ENCODE data around the gene KCNE3. TPM values are rescaled to one million over a fixed set of nuclear protein-coding genes. Genes with fewer than 3 reads are reported as not detected.

Gene KCNE3
- total RNA-seq, 1 experiment from 2014 or later = not detected

DNA sequence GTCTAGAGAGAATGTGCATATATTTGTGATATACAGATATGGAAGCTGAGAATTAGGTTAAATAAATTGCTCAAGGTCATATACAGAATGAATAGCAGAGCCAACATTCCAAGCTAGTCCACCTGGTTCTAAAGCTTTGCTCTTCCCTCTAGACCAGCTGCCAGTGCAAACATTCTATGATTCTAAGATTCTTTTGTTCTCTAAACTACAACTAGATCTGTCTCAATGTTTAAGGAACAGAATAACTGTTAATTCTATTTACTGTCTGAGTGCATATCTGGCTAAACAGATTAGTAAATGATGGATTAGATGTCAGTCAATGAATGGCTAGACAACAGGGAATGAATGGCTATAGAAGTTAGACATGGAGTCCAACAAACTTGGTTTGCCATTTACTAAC lies 19.6 kb downstream of the KCNE3 start:
- ChIA-PET RAD21 (ENCODE audit: low non-redundant PET in 1 of 2, low total read pairs in 2 of 2, uncharacterized antibody in 2 of 2, unreplicated experiment in 2 of 2) (interaction anchor here in 1 of 2 experiments (1.1 kb wide), 1 partner anchor 192 kb away, joined by 4 read pairs; no protein-coding TSS in a partner anchor), CTCF (interaction anchor here (1.5 to 1.6 kb wide), 2 partner anchors 10 to 192 kb away, joined by 5 to 7 read pairs; no protein-coding TSS in a partner anchor), POLR2A (no interaction called here)
- H4K20me1 ChIP-seq (ENCODE audit: insufficient read depth) = no peaks in the 10 kb centered on the region
- TF ChIP-seq, protein P1, sequence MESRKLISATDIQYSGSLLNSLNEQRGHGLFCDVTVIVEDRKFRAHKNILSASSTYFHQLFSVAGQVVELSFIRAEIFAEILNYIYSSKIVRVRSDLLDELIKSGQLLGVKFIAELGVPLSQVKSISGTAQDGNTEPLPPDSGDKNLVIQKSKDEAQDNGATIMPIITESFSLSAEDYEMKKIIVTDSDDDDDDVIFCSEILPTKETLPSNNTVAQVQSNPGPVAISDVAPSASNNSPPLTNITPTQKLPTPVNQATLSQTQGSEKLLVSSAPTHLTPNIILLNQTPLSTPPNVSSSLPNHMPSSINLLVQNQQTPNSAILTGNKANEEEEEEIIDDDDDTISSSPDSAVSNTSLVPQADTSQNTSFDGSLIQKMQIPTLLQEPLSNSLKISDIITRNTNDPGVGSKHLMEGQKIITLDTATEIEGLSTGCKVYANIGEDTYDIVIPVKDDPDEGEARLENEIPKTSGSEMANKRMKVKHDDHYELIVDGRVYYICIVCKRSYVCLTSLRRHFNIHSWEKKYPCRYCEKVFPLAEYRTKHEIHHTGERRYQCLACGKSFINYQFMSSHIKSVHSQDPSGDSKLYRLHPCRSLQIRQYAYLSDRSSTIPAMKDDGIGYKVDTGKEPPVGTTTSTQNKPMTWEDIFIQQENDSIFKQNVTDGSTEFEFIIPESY (IDR thresholded peaks at IDR 0.05; ENCODE audit: extremely low read depth, insufficient replicate concordance, low read length) = no peak
- TF ChIP-seq CEBPB (IDR thresholded peaks at IDR 0.05; ENCODE audit: low read depth) (no peak), POLR2A (IDR thresholded peaks at IDR 0.05; ENCODE audit: borderline replicate concordance, extremely low read depth, insufficient read depth, insufficient read length) (no peak), POLR2AphosphoS5 (IDR thresholded peaks at IDR 0.05; ENCODE audit: low read depth, low read length) (no peak)
- TF ChIP-seq, protein P2, sequence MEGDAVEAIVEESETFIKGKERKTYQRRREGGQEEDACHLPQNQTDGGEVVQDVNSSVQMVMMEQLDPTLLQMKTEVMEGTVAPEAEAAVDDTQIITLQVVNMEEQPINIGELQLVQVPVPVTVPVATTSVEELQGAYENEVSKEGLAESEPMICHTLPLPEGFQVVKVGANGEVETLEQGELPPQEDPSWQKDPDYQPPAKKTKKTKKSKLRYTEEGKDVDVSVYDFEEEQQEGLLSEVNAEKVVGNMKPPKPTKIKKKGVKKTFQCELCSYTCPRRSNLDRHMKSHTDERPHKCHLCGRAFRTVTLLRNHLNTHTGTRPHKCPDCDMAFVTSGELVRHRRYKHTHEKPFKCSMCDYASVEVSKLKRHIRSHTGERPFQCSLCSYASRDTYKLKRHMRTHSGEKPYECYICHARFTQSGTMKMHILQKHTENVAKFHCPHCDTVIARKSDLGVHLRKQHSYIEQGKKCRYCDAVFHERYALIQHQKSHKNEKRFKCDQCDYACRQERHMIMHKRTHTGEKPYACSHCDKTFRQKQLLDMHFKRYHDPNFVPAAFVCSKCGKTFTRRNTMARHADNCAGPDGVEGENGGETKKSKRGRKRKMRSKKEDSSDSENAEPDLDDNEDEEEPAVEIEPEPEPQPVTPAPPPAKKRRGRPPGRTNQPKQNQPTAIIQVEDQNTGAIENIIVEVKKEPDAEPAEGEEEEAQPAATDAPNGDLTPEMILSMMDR (IDR thresholded peaks at IDR 0.05 in 2 of 3, conservative IDR thresholded peaks at IDR 0.05 in 1 of 3; ENCODE audit: borderline replicate concordance in 1 of 3, insufficient read depth in 1 of 3, low read depth in 2 of 3, low read length in 2 of 3) = no peak
- TF ChIP-seq, protein P3, sequence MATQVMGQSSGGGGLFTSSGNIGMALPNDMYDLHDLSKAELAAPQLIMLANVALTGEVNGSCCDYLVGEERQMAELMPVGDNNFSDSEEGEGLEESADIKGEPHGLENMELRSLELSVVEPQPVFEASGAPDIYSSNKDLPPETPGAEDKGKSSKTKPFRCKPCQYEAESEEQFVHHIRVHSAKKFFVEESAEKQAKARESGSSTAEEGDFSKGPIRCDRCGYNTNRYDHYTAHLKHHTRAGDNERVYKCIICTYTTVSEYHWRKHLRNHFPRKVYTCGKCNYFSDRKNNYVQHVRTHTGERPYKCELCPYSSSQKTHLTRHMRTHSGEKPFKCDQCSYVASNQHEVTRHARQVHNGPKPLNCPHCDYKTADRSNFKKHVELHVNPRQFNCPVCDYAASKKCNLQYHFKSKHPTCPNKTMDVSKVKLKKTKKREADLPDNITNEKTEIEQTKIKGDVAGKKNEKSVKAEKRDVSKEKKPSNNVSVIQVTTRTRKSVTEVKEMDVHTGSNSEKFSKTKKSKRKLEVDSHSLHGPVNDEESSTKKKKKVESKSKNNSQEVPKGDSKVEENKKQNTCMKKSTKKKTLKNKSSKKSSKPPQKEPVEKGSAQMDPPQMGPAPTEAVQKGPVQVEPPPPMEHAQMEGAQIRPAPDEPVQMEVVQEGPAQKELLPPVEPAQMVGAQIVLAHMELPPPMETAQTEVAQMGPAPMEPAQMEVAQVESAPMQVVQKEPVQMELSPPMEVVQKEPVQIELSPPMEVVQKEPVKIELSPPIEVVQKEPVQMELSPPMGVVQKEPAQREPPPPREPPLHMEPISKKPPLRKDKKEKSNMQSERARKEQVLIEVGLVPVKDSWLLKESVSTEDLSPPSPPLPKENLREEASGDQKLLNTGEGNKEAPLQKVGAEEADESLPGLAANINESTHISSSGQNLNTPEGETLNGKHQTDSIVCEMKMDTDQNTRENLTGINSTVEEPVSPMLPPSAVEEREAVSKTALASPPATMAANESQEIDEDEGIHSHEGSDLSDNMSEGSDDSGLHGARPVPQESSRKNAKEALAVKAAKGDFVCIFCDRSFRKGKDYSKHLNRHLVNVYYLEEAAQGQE (IDR thresholded peaks at IDR 0.05; ENCODE audit: low read depth) = no peak
- no peaks in the 10 kb centered on the region for H3K9me3 ChIP-seq (ENCODE audit: control insufficient read depth in 1 of 2, insufficient read depth in 1 of 2, low read depth in 1 of 2, low read length in 2 of 2)
- no peaks in the 10 kb centered on the region for H3K36me3 ChIP-seq (ENCODE audit: control insufficient read depth in 1 of 2, insufficient read depth in 2 of 2, low read length in 2 of 2)
- no peak overlapping the region for H3K4me2 ChIP-seq (ENCODE audit: low read length)
- H2AFZ ChIP-seq (ENCODE audit: low read depth, low read length, poor library complexity, severe bottlenecking) = no peak overlapping the region
- no peak overlapping the region for H3K9ac ChIP-seq (ENCODE audit: low read length)
- H3K27ac ChIP-seq (ENCODE audit: low read depth, low read length) = no peak overlapping the region
- H3K79me2 ChIP-seq (ENCODE audit: insufficient read depth, low read length) = no peaks in the 10 kb centered on the region
- H3K9me2 ChIP-seq (ENCODE audit: insufficient read depth) = no peaks in the 10 kb centered on the region
- no peaks in the 10 kb centered on the region for H3K27me3 ChIP-seq (ENCODE audit: insufficient read depth, low read length)
- ATAC-seq (no peak), DNase-seq (ENCODE audit: low read depth, low spot score) (no peak)
- BruUV-seq (replicated peaks) = no TSS peak
- peaks cover 3 to 7% of the 10 kb centered on the region in 2 experiments; a peak in 1 of 4 replicates for H3K4me1 ChIP-seq (ENCODE audit: control insufficient read depth in 1 of 2, insufficient read depth in 2 of 2, low read length in 2 of 2)
- intact Hi-C loops (cut with micrococcal nuclease) = no loop called here
- no peak overlapping the region for H3K4me3 ChIP-seq (replicated peaks in 1 of 2; ENCODE audit: low read depth in 1 of 2, low read length in 2 of 2)

All from HCT116 (cell line).